SHP77 (cell line): ENCODE data around the gene STPG3.
A peak's percentile ranks its signal among the peaks of the same experiment; 100 is the strongest.

Source experiments
- DNase-seq, 2 experiments: peaks; one replicate each; lab custom pipeline; 2025; lab: John Stamatoyannopoulos, UW

The STPG3 gene

DNA sequence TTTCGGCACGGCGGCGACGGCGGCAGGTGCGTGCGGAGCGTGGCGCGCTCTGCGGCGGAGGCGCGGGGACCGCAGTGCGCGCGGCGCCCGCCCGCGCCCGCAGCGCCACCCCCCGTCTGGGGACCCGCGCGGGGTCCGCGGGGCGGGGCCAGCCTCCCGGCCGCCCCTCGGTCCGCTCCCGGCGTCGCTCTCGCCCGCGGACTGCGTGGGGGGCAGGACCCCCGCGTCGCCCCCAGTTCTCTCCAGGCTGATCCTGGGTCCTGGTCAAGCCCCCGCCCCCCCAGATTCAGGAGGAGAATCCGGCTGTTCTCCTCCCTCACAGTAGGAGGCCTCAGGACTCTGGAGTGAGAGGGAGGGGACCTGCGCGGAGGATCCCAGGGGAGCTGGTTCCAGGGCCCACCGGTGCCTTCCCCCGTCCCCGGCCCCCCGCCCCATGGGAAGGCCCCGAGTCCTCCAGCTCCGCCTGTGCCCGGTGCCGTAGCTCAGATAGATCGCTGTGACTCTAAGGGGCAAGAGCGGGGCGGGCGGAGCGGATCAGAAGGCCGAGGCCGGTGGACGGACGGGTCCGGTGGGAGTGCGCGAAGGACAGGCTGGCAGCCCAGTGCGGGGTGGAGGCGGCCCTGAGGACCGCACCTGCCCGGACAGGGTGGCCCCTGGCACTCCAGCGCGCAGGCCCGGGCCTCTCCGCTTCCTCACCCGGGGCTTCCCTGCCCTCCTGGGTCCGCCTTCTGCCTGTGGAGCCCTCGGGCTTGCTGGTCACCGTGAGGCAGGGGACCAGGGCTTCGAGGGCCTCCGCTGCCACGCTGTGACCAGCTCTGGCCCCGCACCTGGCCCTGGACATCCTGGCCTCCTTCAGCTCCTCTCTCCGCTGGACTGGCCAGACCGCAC lies 28.7 kb upstream of the STPG3 start, which contains the start of gene RNF208:
RNF208 (minus strand) TSS at position 51 of the 888 bp plus-strand sequence. CDS start 1,028 bp downstream, outside the sequence.
- DNase-seq, result no peak

DNA sequence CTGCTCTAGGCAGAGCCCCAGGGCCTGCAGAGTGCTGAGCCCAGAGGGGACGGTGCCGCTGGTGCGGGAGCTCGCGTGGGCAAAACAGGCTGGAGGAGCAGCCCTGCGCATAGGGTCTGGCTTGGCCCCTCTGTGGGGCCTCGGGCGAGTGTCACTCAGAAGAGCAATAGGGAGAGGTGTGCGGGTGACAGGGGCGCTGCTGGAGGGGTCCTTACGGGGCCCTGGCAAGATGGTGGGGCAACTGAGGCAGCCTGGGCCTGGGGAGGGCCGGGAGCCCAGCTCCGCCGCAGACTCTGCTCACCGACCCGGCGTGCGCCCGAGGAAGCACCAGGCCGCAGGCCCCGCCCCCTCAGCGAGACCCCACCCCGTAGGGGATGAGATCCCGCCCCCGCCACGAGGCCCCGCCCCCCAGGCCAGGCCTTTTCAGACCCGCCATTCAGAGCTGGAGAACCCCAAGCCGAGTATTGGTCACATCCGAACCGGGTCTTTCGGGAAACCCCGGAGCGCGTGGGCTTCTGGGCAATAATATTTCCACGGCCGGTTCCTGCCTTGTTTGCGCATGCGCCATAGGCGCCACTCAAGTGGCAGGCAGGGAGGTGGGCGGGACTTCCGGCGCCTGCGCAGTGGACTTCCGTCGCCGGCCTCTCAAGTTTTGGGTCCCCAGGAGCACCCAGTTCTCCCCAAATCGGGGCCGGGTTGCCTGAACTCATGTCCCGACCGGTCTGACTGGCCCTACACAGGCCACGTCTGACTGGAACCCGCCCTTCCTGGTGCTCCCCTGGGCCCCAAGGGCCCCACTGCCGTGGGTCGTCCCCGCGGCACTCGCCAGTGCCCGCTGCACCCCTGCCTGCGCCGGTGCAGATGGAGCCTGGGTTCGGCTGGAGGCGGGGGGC lies 27.8 kb upstream of the STPG3 start:
- DNase-seq, result peak; percentile 96 to 97

GRCh38 chr9:137224830-137225694 lies 26.0 kb upstream of the STPG3 start, which contains the start of gene CYSRT1:
CYSRT1 (plus strand) TSS chr9:137225174; CDS start chr9:137225622, 448 bp downstream.
- DNase-seq, result no peak

- DNase-seq, result no peak
Measured at GRCh38 chr9:137225699-137226331, 25.3 kb upstream of the STPG3 start.

DNA sequence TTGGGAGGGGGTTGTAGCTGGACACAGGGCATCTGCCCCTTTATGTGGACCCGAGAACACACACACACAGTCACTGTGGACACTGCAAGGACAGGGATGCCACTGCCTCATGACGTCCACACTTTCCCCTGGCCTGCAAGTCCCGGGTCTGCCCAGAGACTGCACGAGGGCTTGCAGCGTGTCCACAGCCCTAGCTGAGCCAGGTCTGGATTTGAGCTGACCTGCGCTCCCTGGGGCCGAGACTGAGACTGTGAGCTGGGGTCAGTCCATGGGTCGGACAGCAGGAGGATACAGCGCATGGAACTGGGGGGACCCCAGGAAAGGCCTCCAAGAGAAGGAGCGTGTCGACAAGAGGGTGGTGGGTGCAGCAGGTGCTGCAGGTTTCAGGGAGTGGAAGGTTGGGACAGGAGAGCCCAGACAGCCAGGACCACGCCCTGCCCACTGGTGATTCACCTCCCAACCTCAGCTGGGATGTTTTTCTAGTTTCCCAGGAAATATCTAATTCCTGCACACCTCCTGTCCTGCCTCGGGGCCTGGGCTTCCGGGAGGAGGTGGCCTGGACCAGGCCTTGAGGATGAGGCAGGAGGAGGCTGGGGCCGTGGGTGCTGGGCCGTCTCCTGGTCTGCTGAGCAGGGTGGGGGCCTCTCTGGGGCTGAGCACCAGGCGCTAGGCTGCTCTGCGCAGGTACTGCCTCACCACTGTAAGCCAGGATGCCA lies 24.6 kb upstream of the STPG3 start:
- no peak for DNase-seq

DNA sequence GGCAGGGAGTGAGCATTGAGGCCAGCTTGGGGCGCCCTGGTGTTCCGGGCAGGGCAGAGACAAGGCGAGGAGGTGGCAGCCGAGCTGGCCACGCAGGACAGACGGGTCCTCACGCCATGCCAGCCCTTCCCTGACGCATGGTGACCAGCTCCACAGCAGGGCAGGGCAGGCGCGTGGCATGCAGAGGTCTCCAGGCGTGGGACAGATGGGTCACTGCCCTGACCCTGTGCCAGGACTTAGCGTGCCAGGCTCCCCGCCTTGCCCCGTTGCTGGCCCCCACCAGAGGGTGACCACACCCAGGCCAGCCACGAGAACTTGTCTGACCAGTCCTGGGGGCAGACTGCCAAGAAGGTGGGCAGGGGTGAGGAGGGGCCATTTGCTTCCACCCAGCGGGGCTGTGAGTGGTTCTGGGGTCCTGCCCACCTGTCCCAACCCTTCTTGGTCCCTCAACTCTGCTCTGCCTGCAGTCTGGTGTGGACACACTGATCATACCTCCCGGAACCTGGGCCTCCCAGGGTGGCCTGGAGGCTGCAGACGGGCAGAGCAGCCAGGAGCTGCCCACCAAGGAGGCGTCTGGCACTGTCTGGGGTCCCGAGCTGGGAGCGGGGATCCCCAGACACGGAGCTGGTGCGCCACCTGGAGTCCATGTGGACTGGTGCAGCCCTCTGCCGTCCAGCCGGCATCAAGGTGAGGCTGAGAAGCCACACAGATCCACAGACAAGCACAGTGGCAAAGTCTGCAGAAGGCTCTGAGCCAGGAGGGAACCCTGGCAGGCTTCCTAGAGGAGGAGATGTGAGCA lies 23.8 kb upstream of the STPG3 start, which contains the start of gene RNF224:
RNF224 (plus strand) TSS at position 449 of the 799 bp plus-strand sequence. CDS start 834 bp downstream, outside the sequence.
- DNase-seq, result peak; percentile 71 to 77

DNA sequence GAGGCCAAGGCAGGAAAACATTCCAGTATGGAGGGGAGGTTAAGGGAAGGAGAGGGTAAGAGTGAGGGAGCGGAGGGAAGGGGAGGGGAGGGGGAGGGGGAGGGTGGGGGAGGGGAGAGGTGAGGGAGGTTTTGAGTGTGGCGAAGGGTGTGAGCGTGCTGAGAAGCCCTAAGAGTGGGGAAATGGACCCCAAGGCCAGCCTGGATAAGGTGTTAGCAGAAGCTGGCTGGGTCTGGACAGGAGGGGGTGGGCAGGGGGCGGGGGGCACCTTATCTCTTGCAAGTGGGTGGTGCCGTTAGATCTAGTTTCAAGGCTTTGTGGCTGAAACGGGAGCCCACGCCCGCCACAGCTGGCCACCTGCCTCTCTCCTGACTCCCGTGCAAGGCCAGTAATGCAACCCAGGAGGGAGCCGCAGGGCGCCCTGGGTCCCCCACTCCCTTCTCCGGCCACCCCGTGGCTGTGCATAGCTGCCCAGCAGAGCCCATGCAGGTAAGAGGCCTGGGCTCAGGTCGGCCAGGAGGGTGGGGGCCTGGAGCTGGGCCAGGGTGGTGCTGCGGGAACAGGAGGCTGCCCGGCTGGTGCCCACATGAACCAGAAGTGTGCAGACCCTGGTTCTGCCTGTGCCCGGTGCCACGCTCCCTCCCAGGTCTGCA lies 23.1 kb upstream of the STPG3 start:
- DNase-seq, result no peak

- no peak for DNase-seq
Measured at GRCh38 chr9:137228506-137228967, 22.5 kb upstream of the STPG3 start.

GRCh38 chr9:137228968-137229896 lies 21.9 kb upstream of the STPG3 start:
- DNase-seq, result no peak

DNA sequence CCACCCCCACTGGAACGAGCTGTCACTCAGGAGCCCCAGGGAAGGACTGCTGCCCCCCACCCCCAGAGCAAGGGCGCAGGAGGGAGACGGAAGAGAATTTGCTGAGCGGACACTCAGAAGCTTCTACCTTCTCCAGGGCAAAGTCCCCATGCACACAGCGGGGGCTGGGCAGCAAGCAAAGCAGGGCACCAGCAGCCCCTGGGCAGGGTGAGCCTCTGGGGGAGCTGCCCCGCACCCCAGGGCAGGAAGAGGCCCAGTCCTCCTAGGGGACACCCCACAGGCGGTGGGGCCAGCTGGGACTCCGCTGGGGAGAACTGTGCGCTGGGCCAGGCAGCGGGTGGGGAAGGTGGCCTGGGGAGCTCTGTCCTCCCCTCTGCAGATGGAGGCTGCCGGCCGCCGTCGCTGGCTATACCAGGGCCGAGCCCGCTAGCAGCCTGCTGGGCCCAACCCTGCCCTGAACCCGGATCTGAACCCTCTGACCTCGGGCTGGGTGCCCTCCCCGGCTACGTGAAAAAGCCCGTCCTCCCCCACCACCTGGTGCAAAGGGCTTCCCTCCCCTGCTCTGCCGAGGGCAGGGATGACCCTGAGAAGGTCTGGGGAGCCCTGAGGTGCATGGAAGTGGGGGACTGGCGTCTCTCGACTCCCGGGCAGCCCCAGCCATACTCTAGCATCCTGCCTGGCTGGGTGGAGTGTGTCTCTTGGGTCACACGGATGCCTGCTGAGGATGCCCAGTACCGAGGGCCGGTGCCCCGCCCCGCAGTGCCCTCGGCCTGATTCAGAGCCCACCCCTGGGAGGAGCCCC lies 21.0 kb upstream of the STPG3 start:
- no peak for DNase-seq

DNA sequence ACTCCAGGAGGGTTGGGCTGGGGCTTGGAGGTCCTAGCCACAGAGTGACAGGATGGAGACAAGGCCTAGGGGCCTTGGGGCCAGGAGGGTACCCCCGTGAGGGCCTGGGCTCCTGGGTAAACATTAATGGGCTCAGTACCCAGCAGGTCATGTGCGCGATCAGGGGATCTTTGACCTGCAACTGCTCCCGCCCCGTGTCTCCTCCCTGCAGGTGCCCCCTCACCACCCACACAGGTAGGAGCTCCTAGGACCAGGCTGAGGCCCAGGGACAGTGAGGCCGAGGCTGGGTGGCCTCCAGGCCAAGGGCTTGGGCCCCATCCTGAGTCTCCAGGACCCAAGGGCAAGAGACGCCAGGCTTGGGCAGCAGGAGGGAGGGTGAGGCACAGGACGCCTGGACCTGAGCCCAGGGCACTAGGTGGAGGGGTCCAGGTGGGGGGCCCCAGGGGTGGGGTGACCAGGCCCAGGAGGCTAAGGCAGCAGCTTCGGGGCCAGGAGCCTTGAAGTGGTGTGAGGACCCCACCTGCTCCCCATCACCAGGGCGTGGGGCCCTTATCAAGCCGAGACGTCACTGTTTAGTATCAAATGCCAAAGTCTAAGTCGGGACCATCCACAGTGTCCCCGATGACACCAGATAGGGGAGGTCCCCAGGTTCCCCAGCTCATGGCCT lies 20.2 kb upstream of the STPG3 start, which contains the start of gene SLC34A3:
SLC34A3 (plus strand) TSS at position 197 of the 667 bp plus-strand sequence. CDS start 802 bp downstream, outside the sequence.
- no peak for DNase-seq

DNA sequence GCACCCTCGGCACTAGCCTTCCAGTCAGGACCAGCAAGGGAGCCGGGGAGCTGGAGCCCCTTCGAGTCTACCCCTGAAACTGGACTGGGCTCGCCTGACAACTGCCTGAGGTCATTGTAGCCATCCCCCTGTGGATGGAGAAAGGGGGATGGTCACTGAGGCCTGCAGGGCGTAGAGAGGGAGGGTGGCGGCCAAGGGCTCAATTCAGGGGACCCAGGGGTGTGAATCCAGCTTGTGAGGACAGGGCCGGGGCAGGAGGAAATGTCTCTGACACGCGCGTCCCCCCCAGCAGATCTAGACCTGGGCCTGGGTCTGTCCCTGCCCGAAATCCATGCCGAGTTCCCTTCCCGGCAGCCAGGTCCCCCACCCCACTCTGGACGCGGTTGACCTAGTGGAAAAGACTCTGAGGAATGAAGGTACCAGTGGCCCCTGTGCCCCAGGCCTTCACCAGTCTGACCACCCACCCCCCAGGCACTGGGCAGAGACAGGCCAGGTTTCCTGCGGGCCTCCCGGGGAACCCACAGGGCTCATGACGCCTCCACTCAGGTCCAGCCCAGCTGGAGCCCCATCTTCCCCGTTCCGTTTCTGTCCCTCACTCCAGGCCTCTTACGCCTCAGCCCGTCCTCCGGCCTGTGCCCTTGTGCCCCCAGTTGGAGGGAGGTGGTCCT lies 19.6 kb upstream of the STPG3 start:
- DNase-seq, result no peak

- DNase-seq, result no peak
Measured at GRCh38 chr9:137232101-137232500, 19.0 kb upstream of the STPG3 start.

DNA sequence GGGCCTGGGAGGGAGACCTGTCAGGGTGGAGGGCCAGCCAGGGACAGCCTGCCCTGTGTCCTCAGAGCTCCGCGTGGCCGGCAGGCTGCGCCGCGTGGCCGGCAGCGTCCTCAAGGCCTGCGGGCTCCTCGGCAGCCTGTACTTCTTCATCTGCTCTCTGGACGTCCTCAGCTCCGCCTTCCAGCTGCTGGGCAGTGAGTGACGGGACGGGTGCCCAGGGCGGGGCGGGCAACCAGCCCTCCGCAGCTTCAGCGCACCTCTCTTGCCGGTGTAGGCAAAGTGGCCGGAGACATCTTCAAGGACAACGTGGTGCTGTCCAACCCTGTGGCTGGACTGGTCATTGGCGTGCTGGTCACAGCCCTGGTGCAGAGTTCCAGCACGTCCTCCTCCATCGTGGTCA lies 18.6 kb upstream of the STPG3 start:
- no peak for DNase-seq

DNA sequence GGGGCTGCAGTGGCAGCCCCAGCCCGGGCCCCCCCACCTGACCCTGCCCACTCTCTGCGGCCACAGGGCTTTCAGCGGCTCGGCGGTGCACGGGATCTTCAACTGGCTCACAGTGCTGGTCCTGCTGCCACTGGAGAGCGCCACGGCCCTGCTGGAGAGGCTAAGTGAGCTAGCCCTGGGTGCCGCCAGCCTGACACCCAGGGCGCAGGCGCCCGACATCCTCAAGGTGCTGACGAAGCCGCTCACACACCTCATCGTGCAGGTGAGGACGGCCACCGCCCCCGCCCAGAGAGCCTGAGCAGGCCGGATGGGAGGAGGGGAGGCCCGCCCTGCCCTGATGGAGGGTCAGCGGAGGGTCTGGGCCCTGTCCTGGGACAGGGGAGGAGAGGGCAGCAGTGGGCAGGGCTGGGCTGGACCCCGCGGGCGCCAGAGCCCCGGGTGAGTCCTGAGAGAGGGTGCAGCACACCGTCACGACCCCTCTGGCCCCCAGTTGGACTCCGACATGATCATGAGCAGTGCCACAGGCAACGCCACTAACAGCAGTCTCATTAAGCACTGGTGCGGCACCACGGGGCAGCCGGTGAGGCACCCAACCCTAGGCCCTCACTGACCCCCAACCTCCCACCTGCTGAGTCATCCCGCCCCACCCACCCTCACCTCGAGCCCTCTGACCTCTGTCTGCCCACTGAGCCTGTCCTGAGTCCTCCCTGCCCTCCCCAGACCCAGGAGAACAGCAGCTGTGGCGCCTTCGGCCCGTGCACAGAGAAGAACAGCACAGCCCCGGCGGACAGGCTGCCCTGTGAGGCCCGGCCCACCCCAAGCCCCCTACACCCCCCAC lies 17.7 kb upstream of the STPG3 start:
- peak in 1 of 2 experiments; percentile 41 for DNase-seq
